Activated naive CD4-positive, alpha-beta T cell treated with anti-CD3 and anti-CD28 coated beads for 36 hours (primary cell): ENCODE results near the gene NMRK1. TPM values are rescaled to one million over a fixed set of nuclear protein-coding genes. Genes with fewer than 3 reads are reported as not detected.

ENCODE experiments used
- CTCF ChIA-PET: fragments of 350-600 bp; sonication (Branson Sonifier 250); formaldehyde crosslinking; loops from one replicate; lab custom pipeline; 2021; ENCODE audit warnings: antibody characterized with exemption; lab: Charles Lee
- DNase-seq: peaks from one replicate; pipeline ENCODE4 v3.0.0-alpha.2; 2020
- H3K27ac Mint-ChIP-seq: one replicate; pipeline ENCODE4 v1.8.0; 2021; ENCODE audit warnings: mild to moderate bottlenecking, mixed read lengths
- H3K27me3 Mint-ChIP-seq: one replicate; pipeline ENCODE4 v1.8.0; 2021; ENCODE audit warnings: low read depth, mixed read lengths
- H3K36me3 Mint-ChIP-seq: one replicate; pipeline ENCODE4 v1.8.0; 2021; ENCODE audit warnings: low read depth, mixed read lengths
- H3K4me1 Mint-ChIP-seq: one replicate; pipeline ENCODE4 v1.8.0; 2021; ENCODE audit warnings: low read depth, mixed read lengths
- H3K4me3 Mint-ChIP-seq: one replicate; pipeline ENCODE4 v1.8.0; 2021; ENCODE audit warnings: mild to moderate bottlenecking, moderate library complexity, mixed read lengths
- H3K9me3 Mint-ChIP-seq: one replicate; pipeline ENCODE4 v1.8.0; 2021; ENCODE audit warnings: mixed read lengths
- intact Hi-C: fragments of 100-400 bp; cut with micrococcal nuclease; formaldehyde crosslinking; loops from one replicate; pipeline ENCODE4 v1.15.1; 2023
- total RNA-seq, 2 experiments: library from RNA; stranded (reverse); gene quantifications; one replicate each; pipeline ENCODE4 v1.2.3, GENCODE V29; 2021

Gene NMRK1
- total RNA-seq, 2 experiments from 2014 or later, result 20.6 to 22.6 TPM

- DNase-seq, result no peak
- CTCF ChIA-PET, result interaction anchor here (0.6 to 1.0 kb wide), 2 partner anchors 19 to 275 kb away, joined by 3 to 4 read pairs; partner anchors contain the start of gene CARNMT1
- no peaks in the 10 kb centered on the region for H3K36me3 Mint-ChIP-seq
- intact Hi-C loops, result no loop called here
- no peaks in the 10 kb centered on the region for H3K4me1 Mint-ChIP-seq
- peaks cover 4% of the 10 kb centered on the region for H3K27me3 Mint-ChIP-seq
- H3K27ac Mint-ChIP-seq, result no peak overlapping the region
- no peak overlapping the region for H3K4me3 Mint-ChIP-seq
- H3K9me3 Mint-ChIP-seq, result no peaks in the 10 kb centered on the region
Observed at GRCh38 chr9:75047506-75047905, 40.4 kb downstream of the NMRK1 start.

DNA sequence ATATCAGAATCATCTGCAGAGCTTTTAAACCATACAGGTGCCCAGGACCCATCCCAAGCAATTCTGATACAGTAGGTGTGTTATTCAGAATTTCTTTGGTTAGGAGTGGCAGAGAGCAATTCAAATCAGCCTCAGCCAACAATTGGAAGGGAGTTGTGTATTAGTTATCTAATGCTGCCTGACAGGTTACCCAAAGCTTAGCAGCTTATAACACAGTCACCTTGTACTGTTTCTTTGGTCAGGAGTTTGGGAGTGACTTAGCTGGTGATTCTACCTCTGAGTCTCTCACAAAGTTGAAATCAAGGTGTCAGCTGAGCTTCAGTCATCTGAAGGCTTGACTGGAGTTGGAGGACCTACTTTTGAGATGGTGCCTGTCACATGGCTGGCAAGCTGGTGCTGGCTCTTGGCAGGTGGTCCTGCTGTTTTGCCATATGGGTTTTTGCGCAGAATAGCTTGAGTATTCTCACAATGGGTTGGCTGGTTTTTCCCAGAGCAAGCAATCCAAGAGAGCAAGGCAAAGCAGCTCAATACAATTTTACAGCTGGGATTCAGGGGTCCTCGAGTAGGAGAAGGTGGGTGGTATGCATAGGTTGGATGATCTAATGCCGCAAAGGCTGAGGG is 41.1 kb downstream of the NMRK1 start:
- Mint-ChIP-seq H3K36me3 (no peaks in the 10 kb centered on the region), H3K4me3 (no peak overlapping the region), H3K27me3 (peaks cover 4% of the 10 kb centered on the region), H3K9me3 (no peaks in the 10 kb centered on the region), H3K4me1 (no peaks in the 10 kb centered on the region), H3K27ac (no peak overlapping the region)
- no peak for DNase-seq
- intact Hi-C loops, result no loop called here
- CTCF ChIA-PET, result interaction anchor here (0.6 to 1.0 kb wide), 2 partner anchors 27 to 274 kb away, joined by 3 read pairs; no protein-coding TSS in a partner anchor

GRCh38 chr9:75041041-75041440 is 46.9 kb downstream of the NMRK1 start:
- no peak for DNase-seq
- intact Hi-C loops, result no loop called here
- no peaks in the 10 kb centered on the region for H3K36me3 Mint-ChIP-seq
- no peak overlapping the region for H3K27ac Mint-ChIP-seq
- H3K27me3 Mint-ChIP-seq, result peaks cover 4% of the 10 kb centered on the region
- CTCF ChIA-PET, result interaction anchor here (1.0 to 1.3 kb wide), 2 partner anchors 9 to 31 kb away, joined by 3 read pairs; no protein-coding TSS in a partner anchor
- no peaks in the 10 kb centered on the region for H3K4me1 Mint-ChIP-seq
- H3K9me3 Mint-ChIP-seq, result no peaks in the 10 kb centered on the region
- no peak overlapping the region for H3K4me3 Mint-ChIP-seq

DNA sequence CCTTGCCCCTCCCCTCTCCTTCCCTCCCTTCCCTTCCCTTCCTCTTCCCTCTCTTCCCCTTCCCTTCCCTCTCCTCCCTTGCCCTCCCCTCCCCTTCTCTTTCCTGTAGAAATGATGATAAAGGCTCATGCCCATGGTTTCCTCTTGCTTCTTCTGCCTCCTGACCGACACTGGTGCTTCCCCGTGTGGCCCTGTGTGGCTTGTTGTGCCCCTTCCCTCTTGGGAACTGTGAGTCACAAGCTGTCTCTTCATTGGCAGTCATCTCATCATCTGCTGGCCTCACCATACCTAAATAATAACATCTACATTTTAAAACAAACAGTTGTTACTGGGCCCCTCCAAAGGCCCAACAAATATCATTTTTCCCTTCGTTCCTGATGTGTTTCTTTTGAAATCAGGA is 48.2 kb downstream of the NMRK1 start:
- Mint-ChIP-seq H3K36me3 (no peaks in the 10 kb centered on the region), H3K27ac (no peak overlapping the region), H3K27me3 (no peaks in the 10 kb centered on the region), H3K4me3 (no peak overlapping the region), H3K9me3 (no peaks in the 10 kb centered on the region), H3K4me1 (no peaks in the 10 kb centered on the region)
- DNase-seq, result peak; percentile 36
- CTCF ChIA-PET, result interaction anchor here (1.3 to 1.5 kb wide), 3 partner anchors 8 to 46 kb away, joined by 3 to 5 read pairs (median 3); no protein-coding TSS in a partner anchor
- intact Hi-C loops, result no loop called here

DNA sequence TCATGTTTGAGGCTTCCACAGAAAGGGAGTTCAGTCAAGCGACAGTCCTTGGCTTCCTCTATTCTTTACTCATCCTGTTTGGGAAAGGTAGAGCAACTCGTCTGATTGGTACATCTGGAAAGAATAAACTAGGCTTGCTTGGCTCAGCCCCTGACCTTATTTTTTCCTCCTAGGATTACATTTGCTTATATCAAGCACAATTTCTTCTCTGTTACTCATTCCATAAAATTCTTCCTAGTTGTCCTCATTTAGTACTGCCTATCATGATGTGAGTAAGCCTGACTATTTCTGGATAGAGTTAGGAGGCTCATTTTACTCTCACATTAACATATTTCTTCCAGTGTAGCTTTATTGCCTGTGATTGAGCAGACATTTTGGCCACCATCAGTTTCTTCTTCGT is 48.9 kb downstream of the NMRK1 start:
- CTCF ChIA-PET, result interaction anchor here (0.6 to 1.5 kb wide), 2 partner anchors 15 to 54 kb away, joined by 3 read pairs; no protein-coding TSS in a partner anchor
- intact Hi-C loops, result no loop called here
- Mint-ChIP-seq H3K27me3 (no peaks in the 10 kb centered on the region), H3K4me3 (no peak overlapping the region), H3K9me3 (no peaks in the 10 kb centered on the region), H3K27ac (no peak overlapping the region), H3K4me1 (no peaks in the 10 kb centered on the region), H3K36me3 (no peaks in the 10 kb centered on the region)
- no peak for DNase-seq

DNA sequence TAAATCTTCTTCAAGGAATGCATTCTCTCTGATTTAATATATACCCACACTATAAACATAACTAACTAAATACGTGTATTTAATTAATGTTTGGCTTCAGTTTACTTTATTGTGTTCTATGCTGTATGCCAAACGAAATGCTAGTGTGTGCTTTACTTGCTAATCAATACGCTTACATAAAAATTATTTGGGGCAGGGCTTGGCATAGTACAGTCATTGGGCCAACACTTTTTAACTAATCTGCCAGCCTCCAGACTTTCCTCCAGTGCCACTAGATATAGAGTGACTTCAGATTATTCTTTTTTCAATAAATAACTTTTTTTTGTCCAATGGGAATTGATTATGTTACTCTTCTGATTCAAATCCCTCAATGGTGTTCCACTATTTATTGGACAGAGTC is 51.2 kb downstream of the NMRK1 start:
- Mint-ChIP-seq H3K27me3 (no peaks in the 10 kb centered on the region), H3K4me1 (no peaks in the 10 kb centered on the region), H3K9me3 (no peaks in the 10 kb centered on the region), H3K27ac (no peak overlapping the region), H3K4me3 (no peak overlapping the region), H3K36me3 (no peaks in the 10 kb centered on the region)
- intact Hi-C loops, result no loop called here
- CTCF ChIA-PET, result no interaction called here
- no peak for DNase-seq

- intact Hi-C loops, result no loop called here
Observed at GRCh38 chr9:75033791-75034473, 54.0 kb downstream of the NMRK1 start.

GRCh38 chr9:75027187-75028107 is 60.5 kb downstream of the NMRK1 start:
- H3K27ac Mint-ChIP-seq, result peak overlapping the region; percentile 96
- peak overlapping the region; percentile 99 for H3K4me3 Mint-ChIP-seq
- H3K4me1 Mint-ChIP-seq, result peaks cover 32% of the 10 kb centered on the region
- H3K9me3 Mint-ChIP-seq, result no peaks in the 10 kb centered on the region
- H3K27me3 Mint-ChIP-seq, result no peaks in the 10 kb centered on the region
- DNase-seq, result peak; percentile 53
- CTCF ChIA-PET, result interaction anchor here (0.6 to 2.8 kb wide), 17 partner anchors 10 to 257 kb away, joined by 3 to 13 read pairs (median 4); partner anchors contain the start of genes NMRK1 and OSTF1
- intact Hi-C loops, result loop anchor here (1.0 to 10.0 kb wide), 14 partner anchors 25 to 1895 kb away; partner anchors contain the start of genes C9orf40, PCSK5 and RFK
- peaks cover 13% of the 10 kb centered on the region for H3K36me3 Mint-ChIP-seq

More at GRCh38 chr9:75033791-75034473, 54.0 kb downstream of the NMRK1 start:
- CTCF ChIA-PET, result no interaction called here
- Mint-ChIP-seq H3K36me3 (no peaks in the 10 kb centered on the region), H3K4me1 (no peaks in the 10 kb centered on the region), H3K27me3 (no peaks in the 10 kb centered on the region), H3K27ac (no peak overlapping the region), H3K4me3 (no peak overlapping the region), H3K9me3 (no peaks in the 10 kb centered on the region)
- DNase-seq, result no peak

DNA sequence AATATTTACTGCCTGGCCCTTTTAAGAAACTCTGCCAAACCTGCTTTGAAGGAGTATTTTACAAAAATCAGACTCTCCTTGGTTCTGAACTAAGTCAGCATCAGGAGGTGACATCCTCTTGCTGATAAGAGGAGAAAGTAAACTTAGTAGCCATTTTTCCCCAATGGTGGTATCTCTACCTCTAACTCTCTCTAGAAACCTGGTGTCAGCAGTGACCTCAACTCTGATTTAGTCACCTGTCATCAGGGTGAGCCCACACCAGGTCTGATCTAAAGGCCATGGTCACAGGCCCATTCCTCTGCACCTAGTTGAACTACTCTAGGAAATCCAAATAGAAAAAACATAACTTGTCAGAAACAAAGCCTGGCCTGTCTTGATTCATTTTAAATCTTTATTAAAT is 64.1 kb downstream of the NMRK1 start:
- Mint-ChIP-seq H3K27me3 (no peaks in the 10 kb centered on the region), H3K4me1 (peaks cover 53% of the 10 kb centered on the region), H3K36me3 (peaks cover 25% of the 10 kb centered on the region), H3K27ac (no peak overlapping the region), H3K9me3 (no peaks in the 10 kb centered on the region), H3K4me3 (no peak overlapping the region)
- intact Hi-C loops, result loop anchor here (10.0 kb wide), 4 partner anchors 161 to 1371 kb away; partner anchors contain the start of genes PCSK5 and RFK
- CTCF ChIA-PET, result interaction anchor here (0.9 to 1.5 kb wide), 3 partner anchors 54 to 247 kb away, joined by 4 read pairs; no protein-coding TSS in a partner anchor
- DNase-seq, result peak; percentile 7

GRCh38 chr9:75019654-75020053 is 68.3 kb downstream of the NMRK1 start:
- CTCF ChIA-PET, result interaction anchor here (1.4 kb wide), 1 partner anchor 69 kb away, joined by 5 read pairs; no protein-coding TSS in a partner anchor
- no peak overlapping the region for H3K27ac Mint-ChIP-seq

GRCh38 chr9:75019022-75019421 is 68.9 kb downstream of the NMRK1 start:
- DNase-seq, result no peak
- H3K27ac Mint-ChIP-seq, result no peak overlapping the region
- intact Hi-C loops, result no loop called here
- CTCF ChIA-PET, result no interaction called here
- H3K27me3 Mint-ChIP-seq, result no peaks in the 10 kb centered on the region
- H3K4me3 Mint-ChIP-seq, result no peak overlapping the region
- H3K4me1 Mint-ChIP-seq, result peaks cover 41% of the 10 kb centered on the region
- no peaks in the 10 kb centered on the region for H3K9me3 Mint-ChIP-seq
- H3K36me3 Mint-ChIP-seq, result peaks cover 17% of the 10 kb centered on the region

More at GRCh38 chr9:75019654-75020053, 68.3 kb downstream of the NMRK1 start:
- Mint-ChIP-seq H3K36me3 (peaks cover 18% of the 10 kb centered on the region), H3K4me3 (no peak overlapping the region), H3K9me3 (no peaks in the 10 kb centered on the region), H3K27me3 (no peaks in the 10 kb centered on the region), H3K4me1 (peaks cover 41% of the 10 kb centered on the region)
- intact Hi-C loops, result loop anchor here (10.0 kb wide), 4 partner anchors 165 to 1375 kb away; partner anchors contain the start of genes PCSK5 and RFK
- no peak for DNase-seq
